Tibial nerve (tissue), 4 donors: ENCODE measurements around the gene CRY1.

Experiments
- CTCF ChIP-seq, 5 experiments: fragments of 200-600 bp in 3 of 5; fragments of 450-650 bp in 2 of 5; sonication (generic) in 3 of 5; IDR thresholded peaks; one replicate each; pipeline ENCODE4 v1.5.1; 2016 to 2019; ENCODE audit warnings: antibody characterized with exemption in 5 of 5, mild to moderate bottlenecking in 3 of 5, moderate library complexity in 2 of 5
- EP300 ChIP-seq, 2 donors: sonication (generic); formaldehyde crosslinking; IDR thresholded peaks; one replicate each; pipeline ENCODE4 v1.6.1; 2017; ENCODE audit warnings: antibody characterized with exemption in 2 of 2, mild to moderate bottlenecking in 1 of 2
- POLR2A ChIP-seq, 2 donors: fragments of 450-650 bp; IDR thresholded peaks; one replicate each; pipeline ENCODE4 v1.6.1; 2017; ENCODE audit warnings: antibody characterized with exemption in 2 of 2, mild to moderate bottlenecking in 2 of 2, moderate library complexity in 2 of 2

- TF ChIP-seq POLR2A (IDR thresholded peaks at IDR 0.05) (no peak), CTCF (IDR thresholded peaks at IDR 0.05) (no peak), EP300 (IDR thresholded peaks at IDR 0.05) (no peak)
These were observed 148.0 kb downstream of the CRY1 start for GRCh38 chr12:106945261-106945851.
